Measurements from ENCODE around the gene MUS81. TPM values are rescaled to one million over a fixed set of nuclear protein-coding genes. Genes with fewer than 3 reads are reported as not detected.

MUS81 gene
- total and polyA plus RNA-seq, 10 of the 15 experiments (the other 5 are each of a cell fraction or from before 2014, with no cell fraction given) = 11.8 to 76.1 (median 48.4) TPM

DNA sequence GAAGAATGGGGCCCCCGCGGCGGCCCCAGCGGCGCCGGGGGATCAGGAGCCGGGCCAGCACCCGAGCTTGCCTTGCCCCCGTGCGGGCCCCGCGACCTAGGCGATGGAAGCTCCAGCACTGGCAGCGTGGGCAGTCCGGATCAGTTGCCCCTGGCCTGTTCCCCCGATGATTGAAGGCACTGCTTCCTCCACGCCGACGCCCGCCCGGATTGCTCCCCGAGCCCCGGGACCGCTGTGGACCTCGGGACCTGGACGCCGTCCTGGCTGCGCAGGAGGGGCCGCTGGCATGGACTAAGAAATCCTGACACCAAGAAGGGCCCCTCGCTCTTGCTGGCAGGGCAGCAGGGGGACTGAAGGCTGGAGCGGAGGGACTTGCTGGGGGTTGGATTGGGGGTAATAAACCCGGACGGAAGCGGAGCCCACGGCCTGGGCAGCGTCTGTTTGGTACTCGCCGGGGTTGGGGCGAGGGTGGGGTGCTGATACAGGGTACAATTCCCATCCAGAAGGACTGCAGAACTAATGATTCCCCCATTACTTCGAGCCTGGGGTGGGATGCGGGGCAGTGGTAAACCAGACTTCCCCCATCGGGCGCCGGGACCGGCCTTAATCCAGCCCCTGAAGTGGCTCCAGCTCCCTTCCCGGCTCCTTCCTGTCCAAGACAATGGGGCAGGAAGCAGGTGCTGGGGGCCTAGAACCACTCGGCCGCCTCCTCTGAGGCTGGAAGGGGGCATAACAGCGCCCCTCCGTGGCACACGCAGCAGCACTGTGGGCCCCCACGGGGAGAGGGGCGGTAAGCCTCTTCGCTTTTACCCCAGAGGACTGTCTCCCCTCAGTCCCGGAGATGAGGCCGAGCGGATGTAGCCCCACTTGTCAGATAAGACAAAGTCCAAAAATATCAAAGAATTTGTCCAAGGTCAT lies 31.2 kb downstream of the MUS81 start:
- Histone ChIP-seq H2AFZ (ENCODE audit: control insufficient read depth, low read depth, low read length) (no peak overlapping the region), H3K36me3 (ENCODE audit: control insufficient read depth in 2 of 2, insufficient read depth in 2 of 2, low read length in 1 of 2) (peaks cover 0 to under 1% of the 10 kb centered on the region in 2 experiments; a peak in 1 of 4 replicates), H3K4me2 (ENCODE audit: control insufficient read depth, insufficient read depth) (peak overlapping the region; percentile 99), H3K4me3 (peak overlapping the region; percentile 98), H4K20me1 (ENCODE audit: control insufficient read depth, insufficient read depth) (no peaks in the 10 kb centered on the region), H3K9ac (ENCODE audit: control insufficient read depth, insufficient read depth, low read length) (peak overlapping the region; percentile 94), H3K27me3 (replicated peaks in 1 of 2; ENCODE audit: control insufficient read depth in 2 of 2, insufficient read depth in 2 of 2, low read length in 1 of 2) (no peaks in the 10 kb centered on the region), H3K27ac (ENCODE audit: control insufficient read depth, insufficient read depth) (peak overlapping the region; percentile 90), H3K79me2 (ENCODE audit: control insufficient read depth, insufficient read depth, low read length) (peaks cover 54% of the 10 kb centered on the region), H3K9me3 (replicated peaks; ENCODE audit: control insufficient read depth, insufficient read depth, low read length) (no peaks in the 10 kb centered on the region), H3K4me1 (ENCODE audit: control insufficient read depth, insufficient read depth, low read length) (peaks cover 29% of the 10 kb centered on the region)
- POLR2A ChIA-PET = interaction anchor here (0.6 to 7.4 kb wide), 26 partner anchors 6 to 278 kb away, joined by 3 to 155 read pairs (median 4); partner anchors contain the start of genes BANF1, CFL1, EIF1AD and FOSL1
- ATAC-seq (peak; percentile 12), FAIRE-seq (no peak), DNase-seq (ENCODE audit: low read depth, low spot score) (no peak)
- intact Hi-C loops (cut with micrococcal nuclease; ENCODE audit: unreplicated experiment) (loop anchor here (5.0 to 10.0 kb wide), 2 partner anchors 36 to 243 kb away; no protein-coding TSS in a partner anchor), in situ Hi-C loops (cut with MboI) (no loop called here)
- CTCF ChIA-PET = interaction anchor here (0.6 to 11.0 kb wide), 24 partner anchors 8 to 244 kb away, joined by 3 to 167 read pairs (median 4); partner anchors contain the start of genes BANF1, CFL1, EIF1AD and FOSL1
- 2% methylated on average over 56 of the region's 57 CpGs for WGBS (ENCODE audit: insufficient coverage, insufficient replicate concordance, low lambda C conversion rate, missing lambda C conversion rate)
- SMC1A ChIA-PET (ENCODE audit: uncharacterized antibody, unreplicated experiment) = interaction anchor here (1.3 to 6.7 kb wide), 9 partner anchors 9 to 276 kb away, joined by 3 to 52 read pairs (median 19); partner anchors contain the start of genes CFL1, FOSL1, MUS81 and PCNX3
- BruUV-seq (replicated peaks) = TSS peak; percentile 82
- RAD21 ChIA-PET (ENCODE audit: unreplicated experiment) = interaction anchor here (1.4 to 8.0 kb wide), 13 partner anchors 10 to 180 kb away, joined by 4 to 76 read pairs (median 9); partner anchors contain the start of genes CFL1, FOSL1, KAT5 and MUS81
- 0 out of 2 replicates have a peak, but pooled peaks have one; percentile 39 for TF ChIP-seq YY1 (IDR thresholded peaks at IDR 0.05; ENCODE audit: low read depth, low read length)
- peak; percentile 31; the same call in 1 of the 2 replicates for TF ChIP-seq PAX5 (IDR thresholded peaks at IDR 0.05; ENCODE audit: borderline replicate concordance, low read depth, low read length)
- TF ChIP-seq KLF5 (IDR thresholded peaks at IDR 0.05; ENCODE audit: partially characterized antibody) = no peak
- 0 out of 2 replicates have a peak, but pooled peaks have one; percentile 9 for TF ChIP-seq TCF12 (IDR thresholded peaks at IDR 0.05; ENCODE audit: low read depth, low read length)
- 0 out of 2 replicates have a peak, but pooled peaks have one; percentile 54 for TF ChIP-seq LARP7 (IDR thresholded peaks at IDR 0.05)
- TF ChIP-seq BACH1 (IDR thresholded peaks at IDR 0.05; ENCODE audit: borderline replicate concordance) = 0 out of 2 replicates have a peak, but pooled peaks have one; percentile 28
- no peak for TF ChIP-seq HDAC2 (IDR thresholded peaks at IDR 0.05)
- TF ChIP-seq, protein P1, sequence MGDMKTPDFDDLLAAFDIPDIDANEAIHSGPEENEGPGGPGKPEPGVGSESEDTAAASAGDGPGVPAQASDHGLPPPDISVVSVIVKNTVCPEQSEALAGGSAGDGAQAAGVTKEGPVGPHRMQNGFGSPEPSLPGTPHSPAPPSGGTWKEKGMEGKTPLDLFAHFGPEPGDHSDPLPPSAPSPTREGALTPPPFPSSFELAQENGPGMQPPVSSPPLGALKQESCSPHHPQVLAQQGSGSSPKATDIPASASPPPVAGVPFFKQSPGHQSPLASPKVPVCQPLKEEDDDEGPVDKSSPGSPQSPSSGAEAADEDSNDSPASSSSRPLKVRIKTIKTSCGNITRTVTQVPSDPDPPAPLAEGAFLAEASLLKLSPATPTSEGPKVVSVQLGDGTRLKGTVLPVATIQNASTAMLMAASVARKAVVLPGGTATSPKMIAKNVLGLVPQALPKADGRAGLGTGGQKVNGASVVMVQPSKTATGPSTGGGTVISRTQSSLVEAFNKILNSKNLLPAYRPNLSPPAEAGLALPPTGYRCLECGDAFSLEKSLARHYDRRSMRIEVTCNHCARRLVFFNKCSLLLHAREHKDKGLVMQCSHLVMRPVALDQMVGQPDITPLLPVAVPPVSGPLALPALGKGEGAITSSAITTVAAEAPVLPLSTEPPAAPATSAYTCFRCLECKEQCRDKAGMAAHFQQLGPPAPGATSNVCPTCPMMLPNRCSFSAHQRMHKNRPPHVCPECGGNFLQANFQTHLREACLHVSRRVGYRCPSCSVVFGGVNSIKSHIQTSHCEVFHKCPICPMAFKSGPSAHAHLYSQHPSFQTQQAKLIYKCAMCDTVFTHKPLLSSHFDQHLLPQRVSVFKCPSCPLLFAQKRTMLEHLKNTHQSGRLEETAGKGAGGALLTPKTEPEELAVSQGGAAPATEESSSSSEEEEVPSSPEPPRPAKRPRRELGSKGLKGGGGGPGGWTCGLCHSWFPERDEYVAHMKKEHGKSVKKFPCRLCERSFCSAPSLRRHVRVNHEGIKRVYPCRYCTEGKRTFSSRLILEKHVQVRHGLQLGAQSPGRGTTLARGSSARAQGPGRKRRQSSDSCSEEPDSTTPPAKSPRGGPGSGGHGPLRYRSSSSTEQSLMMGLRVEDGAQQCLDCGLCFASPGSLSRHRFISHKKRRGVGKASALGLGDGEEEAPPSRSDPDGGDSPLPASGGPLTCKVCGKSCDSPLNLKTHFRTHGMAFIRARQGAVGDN (IDR thresholded peaks at IDR 0.05) = no peak
- peak; percentile 37 to 47; a peak in 1 of 4 replicates for TF ChIP-seq BHLHE40 (IDR thresholded peaks at IDR 0.05; ENCODE audit: borderline replicate concordance in 1 of 2, low read depth in 2 of 2, low read length in 1 of 2)
- no peak for TF ChIP-seq CHD2 (IDR thresholded peaks at IDR 0.05; ENCODE audit: borderline replicate concordance, low read depth, low read length)
- no peak for TF ChIP-seq NFXL1 (IDR thresholded peaks at IDR 0.05; ENCODE audit: borderline replicate concordance)
- TF ChIP-seq, protein P2, sequence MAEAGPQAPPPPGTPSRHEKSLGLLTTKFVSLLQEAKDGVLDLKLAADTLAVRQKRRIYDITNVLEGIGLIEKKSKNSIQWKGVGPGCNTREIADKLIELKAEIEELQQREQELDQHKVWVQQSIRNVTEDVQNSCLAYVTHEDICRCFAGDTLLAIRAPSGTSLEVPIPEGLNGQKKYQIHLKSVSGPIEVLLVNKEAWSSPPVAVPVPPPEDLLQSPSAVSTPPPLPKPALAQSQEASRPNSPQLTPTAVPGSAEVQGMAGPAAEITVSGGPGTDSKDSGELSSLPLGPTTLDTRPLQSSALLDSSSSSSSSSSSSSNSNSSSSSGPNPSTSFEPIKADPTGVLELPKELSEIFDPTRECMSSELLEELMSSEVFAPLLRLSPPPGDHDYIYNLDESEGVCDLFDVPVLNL (IDR thresholded peaks at IDR 0.05; ENCODE audit: low read depth, low read length) = no peak
- TF ChIP-seq SMARCA5 (IDR thresholded peaks at IDR 0.05) = peak; percentile 79; the same call in 1 of the 2 replicates
- TF ChIP-seq ZNF24 (IDR thresholded peaks at IDR 0.05) = peak; percentile 59
- no peak for TF ChIP-seq ZNF384 (IDR thresholded peaks at IDR 0.05; ENCODE audit: borderline replicate concordance, low read depth, low read length)
- TF ChIP-seq MTA2 (IDR thresholded peaks at IDR 0.05; ENCODE audit: low read depth) = 0 out of 2 replicates have a peak, but pooled peaks have one; percentile 27
